GM23338 (cell line): ENCODE data around the gene ZNF441. TPM values are rescaled to one million over a fixed set of nuclear protein-coding genes. Genes with fewer than 3 reads are reported as not detected.
A peak's percentile ranks its signal among the peaks of the same experiment; 100 is the strongest.

Source experiments
- ATAC-seq: fragments of 200-7000 bp; cut with Tn5 transposase; 3 replicates; pipeline ENCODE4 v1.9.1; 2020
- DNase-seq: peaks from one replicate; pipeline ENCODE4 v3.0.0-alpha.2; 2015; ENCODE audit warnings: low spot score
- H2AFZ ChIP-seq: fragments of 200-600 bp; sonication (generic); 2 replicates; pipeline ENCODE4 v1.8.0; 2016; ENCODE audit warnings: antibody characterized with exemption, mild to moderate bottlenecking, moderate library complexity
- H3F3A ChIP-seq: fragments of 200-600 bp; sonication (generic); replicated peaks from 2 replicates; pipeline ENCODE4 v1.8.0; 2017; ENCODE audit warnings: antibody characterized with exemption, mixed run types, low read depth
- H3K27ac ChIP-seq: fragments of 200-600 bp; sonication (generic); 2 replicates; pipeline ENCODE4 v1.6.1; 2016; ENCODE audit warnings: low read depth
- H3K27me3 ChIP-seq: fragments of 200-600 bp; sonication (generic); 2 replicates; pipeline ENCODE4 v1.8.0; 2016; ENCODE audit warnings: mild to moderate bottlenecking, mixed run types, moderate library complexity; ENCODE audit not compliant: insufficient read depth
- H3K36me3 ChIP-seq: fragments of 200-600 bp; sonication (generic); 2 replicates; pipeline ENCODE4 v1.8.0; 2016; ENCODE audit warnings: mild to moderate bottlenecking; ENCODE audit not compliant: insufficient read depth
- H3K4me1 ChIP-seq: fragments of 200-600 bp; sonication (generic); 2 replicates; pipeline ENCODE4 v1.8.0; 2016; ENCODE audit warnings: mild to moderate bottlenecking, moderate library complexity; ENCODE audit not compliant: insufficient read depth
- H3K4me2 ChIP-seq: fragments of 200-600 bp; sonication (generic); 2 replicates; pipeline ENCODE4 v1.7.1; 2017; ENCODE audit warnings: mixed run types
- H3K4me3 ChIP-seq: fragments of 200-600 bp; sonication (generic); 2 replicates; pipeline ENCODE4 v1.6.1; 2016; ENCODE audit warnings: mixed run types
- H3K79me2 ChIP-seq: fragments of 200-600 bp; sonication (generic); replicated peaks from 2 replicates; pipeline ENCODE4 v1.8.0; 2017; ENCODE audit warnings: mild to moderate bottlenecking; ENCODE audit not compliant: insufficient read depth
- H3K9me2 ChIP-seq: fragments of 200-600 bp; sonication (generic); 2 replicates; pipeline ENCODE4 v1.8.0; 2017; ENCODE audit not compliant: insufficient read depth
- H4K20me1 ChIP-seq: fragments of 200-600 bp; sonication (generic); replicated peaks from 2 replicates; pipeline ENCODE4 v1.8.0; 2017; ENCODE audit warnings: mild to moderate bottlenecking; ENCODE audit not compliant: insufficient read depth
- H3K27ac Mint-ChIP-seq: 2 replicates; pipeline ENCODE4 v1.8.0; 2020; ENCODE audit warnings: inconsistent platforms, mild to moderate bottlenecking, moderate library complexity, mixed read lengths
- H3K27me3 Mint-ChIP-seq: 3 replicates; pipeline ENCODE4 v1.8.0; 2022; ENCODE audit warnings: low read depth, mild to moderate bottlenecking, moderate library complexity, mixed read lengths, inconsistent platforms; ENCODE audit not compliant: insufficient read depth, poor library complexity
- H3K36me3 Mint-ChIP-seq: 3 replicates; pipeline ENCODE4 v1.8.0; 2021; ENCODE audit warnings: low read depth, mild to moderate bottlenecking, inconsistent platforms, moderate library complexity, mixed read lengths
- H3K4me1 Mint-ChIP-seq: 3 replicates; pipeline ENCODE4 v1.8.0; 2020; ENCODE audit warnings: mild to moderate bottlenecking, inconsistent platforms, mixed read lengths
- H3K4me3 Mint-ChIP-seq: 3 replicates; pipeline ENCODE4 v1.8.0; 2021; ENCODE audit warnings: moderate library complexity, mild to moderate bottlenecking, inconsistent platforms, mixed read lengths
- H3K9me3 Mint-ChIP-seq: 3 replicates; pipeline ENCODE4 v1.8.0; 2020; ENCODE audit warnings: moderate library complexity, mild to moderate bottlenecking, inconsistent platforms, mixed read lengths
- CTCF ChIP-seq, 2 experiments: fragments of 200-600 bp in 1 of 2; sonication (generic) in 1 of 2; conservative IDR thresholded peaks; 2 replicates each; pipeline versions ENCODE4 v1.5.1 to v1.6.1; 2016 to 2017; ENCODE audit warnings: antibody characterized with exemption in 2 of 2, low read depth in 2 of 2, mild to moderate bottlenecking in 2 of 2, moderate library complexity in 1 of 2
- NANOG ChIP-seq: IDR thresholded peaks from 2 replicates; pipeline ENCODE4 v1.6.1; 2016; ENCODE audit warnings: antibody characterized with exemption, borderline replicate concordance
- POLR2AphosphoS5 ChIP-seq: IDR thresholded peaks from 2 replicates; pipeline ENCODE4 v1.6.1; 2016; ENCODE audit warnings: antibody characterized with exemption, low read depth
- REST ChIP-seq: IDR thresholded peaks from one replicate; pipeline ENCODE4 v1.6.1; 2018; ENCODE audit warnings: antibody characterized with exemption; ENCODE audit not compliant: unreplicated experiment
- STAT1 ChIP-seq: IDR thresholded peaks from one replicate; pipeline ENCODE4 v1.6.1; 2016; ENCODE audit warnings: antibody characterized with exemption; ENCODE audit not compliant: unreplicated experiment
- ZNF114 ChIP-seq: fragments of 250-450 bp; sonication (Bioruptor Pico); IDR thresholded peaks from 2 replicates; pipeline ENCODE4 v1.5.0; 2020; ENCODE audit warnings: mild to moderate bottlenecking, moderate library complexity
- ZNF331 ChIP-seq: fragments of 250-450 bp; sonication (Bioruptor Pico); IDR thresholded peaks from 2 replicates; pipeline ENCODE4 v1.5.0; 2020; ENCODE audit warnings: low read depth, mild to moderate bottlenecking, moderate library complexity
- polyA plus RNA-seq: library from polyadenylated mRNA; unstranded; fragments of >200 nt; fragmentation: Nextera tagmentation; extraction: Ambion mirVana; gene quantifications from 2 replicates; pipeline ENCODE4 v1.2.1, GENCODE V29; 2016
- total RNA-seq: library from RNA; depleted of rRNA; stranded (reverse); fragments of >200 nt; shearing (Covaris generic); gene quantifications from 2 replicates; pipeline ENCODE4 v1.2.3, GENCODE V29; 2014

The ZNF441 gene
- total and polyA plus RNA-seq, 2 experiments from 2014 or later, result 0.40 to 0.52 TPM

GRCh38 chr19:11737964-11738745 lies 28.6 kb upstream of the ZNF441 start:
- no peak for TF ChIP-seq ZNF114 (CRISPR knock-in tag)
- TF ChIP-seq REST, result no peak
- no peak for TF ChIP-seq CTCF (conservative IDR thresholded peaks at IDR 0.05; ENCODE audit: low read depth in 2 of 2)
- no peak for TF ChIP-seq NANOG
- TF ChIP-seq ZNF331 (CRISPR knock-in tag), result no peak
- peak overlapping the region; percentile 99 for H2AFZ ChIP-seq
- H3K4me2 ChIP-seq, result peak overlapping the region; percentile 95
- H3K4me1 Mint-ChIP-seq, result peaks cover 4% of the 10 kb centered on the region; the same call in 2 of the 3 replicates
- no peaks in the 10 kb centered on the region for H3K79me2 ChIP-seq
- ATAC-seq (peak; percentile 68), DNase-seq (peak; percentile 56)
- peak overlapping the region; percentile 99 for H3K4me3 Mint-ChIP-seq
- H4K20me1 ChIP-seq, result peaks cover 8% of the 10 kb centered on the region; the same call in 1 of the 2 replicates
- H3K27ac ChIP-seq, result no peak overlapping the region
- no peaks in the 10 kb centered on the region for H3K9me2 ChIP-seq
- no peak overlapping the region; the same call in 1 of the 2 replicates for H3K27ac Mint-ChIP-seq
- H3F3A ChIP-seq, result no peaks in the 10 kb centered on the region
- H3K36me3 ChIP-seq, result no peaks in the 10 kb centered on the region
- peaks cover 10% of the 10 kb centered on the region; the same call in 2 of the 3 replicates for H3K9me3 Mint-ChIP-seq
- H3K36me3 Mint-ChIP-seq, result no peaks in the 10 kb centered on the region
- peaks cover under 1% of the 10 kb centered on the region; the same call in 1 of the 2 replicates for H3K4me1 ChIP-seq
- H3K27me3 ChIP-seq, result peaks cover 55% of the 10 kb centered on the region
- peak overlapping the region; percentile 90 for H3K4me3 ChIP-seq
- peaks cover 25% of the 10 kb centered on the region for H3K27me3 Mint-ChIP-seq

DNA sequence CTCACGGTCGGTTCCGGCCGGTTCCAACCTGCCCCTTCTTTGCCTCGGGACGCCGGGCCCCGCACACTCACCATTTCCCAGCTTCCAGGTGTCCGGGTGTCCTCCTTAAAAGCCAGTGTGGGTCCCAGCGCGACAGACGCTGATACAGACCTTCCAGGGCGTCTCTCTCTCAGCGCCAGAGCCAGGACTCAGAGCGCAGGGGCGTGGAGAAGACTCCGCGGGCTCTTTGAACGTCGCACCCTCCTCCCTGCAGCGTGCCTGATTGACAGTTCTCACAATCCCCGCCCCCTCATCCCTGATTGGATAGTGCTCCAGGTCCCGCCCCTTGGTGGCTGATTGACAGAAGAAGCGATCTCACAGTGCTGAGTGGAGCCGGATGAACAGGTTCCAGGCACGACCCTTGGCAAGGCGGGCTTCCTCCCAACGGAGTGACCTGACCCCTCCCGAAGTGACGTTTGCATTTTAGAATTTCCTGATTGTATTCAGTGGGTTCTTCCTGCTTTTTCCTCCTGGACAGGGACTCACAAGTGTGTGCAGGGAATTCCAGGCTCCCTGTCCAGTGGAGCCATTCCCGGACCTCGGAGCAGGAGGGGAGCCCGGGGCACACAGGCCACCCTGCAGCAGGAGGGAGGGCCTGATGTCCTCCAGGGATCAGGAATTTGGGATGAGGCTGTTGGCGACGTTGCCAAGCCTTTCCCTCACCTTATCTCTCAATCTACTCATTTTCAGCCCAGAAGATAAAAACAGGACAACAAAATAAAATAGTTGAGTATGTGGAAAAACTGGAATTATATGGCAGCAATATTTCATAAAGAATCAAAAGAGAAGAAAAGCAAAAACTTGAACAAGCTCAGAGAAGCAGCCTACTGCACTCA lies 27.8 kb upstream of the ZNF441 start, which contains the start of gene ZNF823:
Gene ZNF823 (minus strand): TSS at position 201 of the 875 bp plus-strand sequence. CDS start 127 bp downstream, at position 74.
- peak; percentile 100 for DNase-seq
- Mint-ChIP-seq H3K4me1 (peaks cover 4% of the 10 kb centered on the region; the same call in 2 of the 3 replicates), H3K4me3 (peak within 1 kb of the TSS; percentile 99), H3K9me3 (peaks cover 15% of the 10 kb centered on the region), H3K27ac (peak within 1 kb of the TSS; percentile 86; the same call in 1 of the 2 replicates), H3K27me3 (peaks cover 25% of the 10 kb centered on the region), H3K36me3 (no peaks in the 10 kb centered on the region)
- ATAC-seq, result peak; percentile 92
- Histone ChIP-seq H3K4me2 (peak within 1 kb of the TSS; percentile 95), H3K27me3 (peaks cover 47% of the 10 kb centered on the region), H3K36me3 (no peaks in the 10 kb centered on the region), H3K27ac (no peak within 1 kb of the TSS), H3K9me2 (0 out of 2 replicates have a peak, but pooled peaks cover 3% of the 10 kb centered on the region), H4K20me1 (peaks cover 8% of the 10 kb centered on the region; the same call in 1 of the 2 replicates), H3K4me1 (no peaks in the 10 kb centered on the region), H3K4me3 (peak within 1 kb of the TSS; percentile 90), H2AFZ (peak within 1 kb of the TSS; percentile 99), H3F3A (no peaks in the 10 kb centered on the region), H3K79me2 (no peaks in the 10 kb centered on the region)
- peak; percentile 71 for TF ChIP-seq POLR2AphosphoS5
- no peak for TF ChIP-seq STAT1
- no peak for TF ChIP-seq NANOG
